Measurements from ENCODE around the gene MAIP1.

MAIP1 gene

GRCh38 chr2:199987586-199987985 is 32.2 kb downstream of the MAIP1 start:
- peak overlapping the region; percentile 64 for H3K4me3 ChIP-seq
- peak overlapping the region; percentile 74 for H3K27ac ChIP-seq
- H3K9ac ChIP-seq (ENCODE audit: insufficient read length): peak overlapping the region; percentile 47
- TF ChIP-seq FOXP2 (optimal IDR thresholded peaks at IDR 0.05; ENCODE audit: control extremely low read depth, extremely low read length, insufficient read depth): no peak
- TF ChIP-seq EZH2 (IDR thresholded peaks at IDR 0.05): no peak
- no peak for TF ChIP-seq POLR2AphosphoS5 (IDR thresholded peaks at IDR 0.05; ENCODE audit: borderline replicate concordance, low read depth, low read length)
- no peaks in the 10 kb centered on the region for H3K36me3 ChIP-seq (ENCODE audit: insufficient read depth, low read length)
- no peaks in the 10 kb centered on the region for H3K9me3 ChIP-seq (ENCODE audit: low read depth, low read length)
- no peak for DNase-seq (ENCODE audit: low read depth, low spot score)

- peak overlapping the region; percentile 64 for H3K4me3 ChIP-seq
- TF ChIP-seq FOXP2 (optimal IDR thresholded peaks at IDR 0.05; ENCODE audit: control extremely low read depth, extremely low read length, insufficient read depth): no peak
- no peak for TF ChIP-seq EZH2 (IDR thresholded peaks at IDR 0.05)
- TF ChIP-seq POLR2AphosphoS5 (IDR thresholded peaks at IDR 0.05; ENCODE audit: borderline replicate concordance, low read depth, low read length): no peak
- no peaks in the 10 kb centered on the region for H3K36me3 ChIP-seq (ENCODE audit: insufficient read depth, low read length)
- H3K9ac ChIP-seq (ENCODE audit: insufficient read length): peak overlapping the region; percentile 47
- H3K27ac ChIP-seq: peak overlapping the region; percentile 74
- DNase-seq (ENCODE audit: low read depth, low spot score): no peak
- H3K9me3 ChIP-seq (ENCODE audit: low read depth, low read length): no peaks in the 10 kb centered on the region
Measured at GRCh38 chr2:199988151-199988550, 32.8 kb downstream of the MAIP1 start.

- no peak for DNase-seq (ENCODE audit: low read depth, low spot score)
- TF ChIP-seq FOXP2 (optimal IDR thresholded peaks at IDR 0.05; ENCODE audit: control extremely low read depth, extremely low read length, insufficient read depth): no peak
- TF ChIP-seq EZH2 (IDR thresholded peaks at IDR 0.05): no peak
- TF ChIP-seq POLR2AphosphoS5 (IDR thresholded peaks at IDR 0.05; ENCODE audit: borderline replicate concordance, low read depth, low read length): no peak
- H3K27ac ChIP-seq: no peak overlapping the region
- H3K4me3 ChIP-seq: no peak overlapping the region
- no peak overlapping the region for H3K9ac ChIP-seq (ENCODE audit: insufficient read length)
- no peaks in the 10 kb centered on the region for H3K9me3 ChIP-seq (ENCODE audit: low read depth, low read length)
- no peaks in the 10 kb centered on the region for H3K36me3 ChIP-seq (ENCODE audit: insufficient read depth, low read length)
Measured at GRCh38 chr2:199989822-199990221, 34.4 kb downstream of the MAIP1 start.

GRCh38 chr2:199991691-199992090 is 36.3 kb downstream of the MAIP1 start:
- Histone ChIP-seq H3K27ac (no peak overlapping the region), H3K9me3 (ENCODE audit: low read depth, low read length) (no peaks in the 10 kb centered on the region), H3K4me3 (no peak overlapping the region), H3K9ac (ENCODE audit: insufficient read length) (no peak overlapping the region), H3K36me3 (ENCODE audit: insufficient read depth, low read length) (no peaks in the 10 kb centered on the region)
- TF ChIP-seq POLR2AphosphoS5 (IDR thresholded peaks at IDR 0.05; ENCODE audit: borderline replicate concordance, low read depth, low read length) (no peak), FOXP2 (optimal IDR thresholded peaks at IDR 0.05; ENCODE audit: control extremely low read depth, extremely low read length, insufficient read depth) (no peak), EZH2 (IDR thresholded peaks at IDR 0.05) (no peak)
- no peak for DNase-seq (ENCODE audit: low read depth, low spot score)

GRCh38 chr2:199992296-199992695 is 36.9 kb downstream of the MAIP1 start:
- TF ChIP-seq FOXP2 (optimal IDR thresholded peaks at IDR 0.05; ENCODE audit: control extremely low read depth, extremely low read length, insufficient read depth): no peak
- TF ChIP-seq POLR2AphosphoS5 (IDR thresholded peaks at IDR 0.05; ENCODE audit: borderline replicate concordance, low read depth, low read length): no peak
- TF ChIP-seq EZH2 (IDR thresholded peaks at IDR 0.05): no peak
- Histone ChIP-seq H3K9me3 (ENCODE audit: low read depth, low read length) (no peaks in the 10 kb centered on the region), H3K36me3 (ENCODE audit: insufficient read depth, low read length) (no peaks in the 10 kb centered on the region), H3K9ac (ENCODE audit: insufficient read length) (no peak overlapping the region), H3K27ac (no peak overlapping the region), H3K4me3 (no peak overlapping the region)
- no peak for DNase-seq (ENCODE audit: low read depth, low spot score)

GRCh38 chr2:199994371-199994770 is 39.0 kb downstream of the MAIP1 start:
- DNase-seq (ENCODE audit: low read depth, low spot score): no peak
- no peaks in the 10 kb centered on the region for H3K9me3 ChIP-seq (ENCODE audit: low read depth, low read length)
- no peak for TF ChIP-seq FOXP2 (optimal IDR thresholded peaks at IDR 0.05; ENCODE audit: control extremely low read depth, extremely low read length, insufficient read depth)
- TF ChIP-seq EZH2 (IDR thresholded peaks at IDR 0.05): no peak
- no peak for TF ChIP-seq POLR2AphosphoS5 (IDR thresholded peaks at IDR 0.05; ENCODE audit: borderline replicate concordance, low read depth, low read length)
- no peak overlapping the region for H3K9ac ChIP-seq (ENCODE audit: insufficient read length)
- no peak overlapping the region for H3K4me3 ChIP-seq
- H3K27ac ChIP-seq: no peak overlapping the region
- no peaks in the 10 kb centered on the region for H3K36me3 ChIP-seq (ENCODE audit: insufficient read depth, low read length)

GRCh38 chr2:199994896-199995295 is 39.5 kb downstream of the MAIP1 start:
- H3K4me3 ChIP-seq: no peak overlapping the region
- H3K36me3 ChIP-seq (ENCODE audit: insufficient read depth, low read length): no peaks in the 10 kb centered on the region
- H3K27ac ChIP-seq: no peak overlapping the region
- no peaks in the 10 kb centered on the region for H3K9me3 ChIP-seq (ENCODE audit: low read depth, low read length)
- H3K9ac ChIP-seq (ENCODE audit: insufficient read length): no peak overlapping the region
- TF ChIP-seq EZH2 (IDR thresholded peaks at IDR 0.05): no peak
- TF ChIP-seq POLR2AphosphoS5 (IDR thresholded peaks at IDR 0.05; ENCODE audit: borderline replicate concordance, low read depth, low read length): no peak
- no peak for TF ChIP-seq FOXP2 (optimal IDR thresholded peaks at IDR 0.05; ENCODE audit: control extremely low read depth, extremely low read length, insufficient read depth)
- DNase-seq (ENCODE audit: low read depth, low spot score): no peak

- Histone ChIP-seq H3K9me3 (ENCODE audit: low read depth, low read length) (no peaks in the 10 kb centered on the region), H3K27ac (no peak overlapping the region), H3K36me3 (ENCODE audit: insufficient read depth, low read length) (no peaks in the 10 kb centered on the region), H3K9ac (ENCODE audit: insufficient read length) (no peak overlapping the region), H3K4me3 (no peak overlapping the region)
- DNase-seq (ENCODE audit: low read depth, low spot score): no peak
- TF ChIP-seq FOXP2 (optimal IDR thresholded peaks at IDR 0.05; ENCODE audit: control extremely low read depth, extremely low read length, insufficient read depth): no peak
- TF ChIP-seq POLR2AphosphoS5 (IDR thresholded peaks at IDR 0.05; ENCODE audit: borderline replicate concordance, low read depth, low read length): no peak
- TF ChIP-seq EZH2 (IDR thresholded peaks at IDR 0.05): no peak
Measured at GRCh38 chr2:199997296-199997695, 41.9 kb downstream of the MAIP1 start.

- H3K36me3 ChIP-seq (ENCODE audit: insufficient read depth, low read length): no peaks in the 10 kb centered on the region
- H3K4me3 ChIP-seq: no peak overlapping the region
- H3K27ac ChIP-seq: no peak overlapping the region
- TF ChIP-seq FOXP2 (optimal IDR thresholded peaks at IDR 0.05; ENCODE audit: control extremely low read depth, extremely low read length, insufficient read depth): no peak
- no peak for TF ChIP-seq POLR2AphosphoS5 (IDR thresholded peaks at IDR 0.05; ENCODE audit: borderline replicate concordance, low read depth, low read length)
- no peak for TF ChIP-seq EZH2 (IDR thresholded peaks at IDR 0.05)
- no peak for DNase-seq (ENCODE audit: low read depth, low spot score)
- H3K9me3 ChIP-seq (ENCODE audit: low read depth, low read length): no peaks in the 10 kb centered on the region
- H3K9ac ChIP-seq (ENCODE audit: insufficient read length): no peak overlapping the region
Measured at GRCh38 chr2:199999166-199999565, 43.8 kb downstream of the MAIP1 start.

Data from SK-N-MC (cell line).